ENCODE data around the gene KRTAP13-2. TPM values are rescaled to one million over a fixed set of nuclear protein-coding genes. Genes with fewer than 3 reads are reported as not detected.

KRTAP13-2 gene
- total RNA-seq, 2 experiments from 2014 or later, result not detected

Small RNA genes within 50 kb of the gene (microRNA-seq; reads per million reads assigned to microRNA genes)
- not detected for gene MIR4327 (ENCODE audit: borderline replicate concordance)

Other genes starting within 250 kb of the KRTAP13-2 start
- not detected for gene CLDN17, start 205.5 kb downstream of the KRTAP13-2 start, total RNA-seq
- not detected for gene CLDN8, start 156.2 kb downstream of the KRTAP13-2 start, total RNA-seq
- gene KRTAP24-1, start 89.3 kb downstream of the KRTAP13-2 start, total RNA-seq, result not detected
- gene KRTAP25-1, start 82.8 kb downstream of the KRTAP13-2 start, total RNA-seq, result not detected
- gene KRTAP26-1, start 52.0 kb downstream of the KRTAP13-2 start, total RNA-seq, result not detected
- gene KRTAP27-1, start 34.6 kb downstream of the KRTAP13-2 start, total RNA-seq, result not detected
- gene KRTAP23-1, start 23.7 kb downstream of the KRTAP13-2 start, total RNA-seq, result not detected
- gene KRTAP13-1, start 23.8 kb upstream of the KRTAP13-2 start, total RNA-seq, result not detected
- not detected for gene KRTAP13-3, start 53.7 kb upstream of the KRTAP13-2 start, total RNA-seq
- gene KRTAP13-4, start 57.9 kb upstream of the KRTAP13-2 start, total RNA-seq, result not detected
- gene KRTAP15-1, start 68.0 kb upstream of the KRTAP13-2 start, total RNA-seq, result not detected
- gene KRTAP19-1, start 108.1 kb upstream of the KRTAP13-2 start, total RNA-seq, result not detected
- not detected for gene KRTAP19-2, start 115.2 kb upstream of the KRTAP13-2 start, total RNA-seq
- gene KRTAP19-3, start 119.7 kb upstream of the KRTAP13-2 start, total RNA-seq, result not detected
- gene KRTAP19-4, start 124.9 kb upstream of the KRTAP13-2 start, total RNA-seq, result not detected
- not detected for gene KRTAP19-5, start 129.9 kb upstream of the KRTAP13-2 start, total RNA-seq
- not detected for gene KRTAP19-6, start 169.6 kb upstream of the KRTAP13-2 start, total RNA-seq
- gene KRTAP19-7, start 189.0 kb upstream of the KRTAP13-2 start, total RNA-seq, result not detected
- gene KRTAP22-2, start 218.1 kb upstream of the KRTAP13-2 start, total RNA-seq, result not detected
- not detected for gene KRTAP6-3, start 220.2 kb upstream of the KRTAP13-2 start, total RNA-seq
- gene KRTAP6-2, start 226.6 kb upstream of the KRTAP13-2 start, total RNA-seq, result not detected
- not detected for gene KRTAP22-1, start 228.8 kb upstream of the KRTAP13-2 start, total RNA-seq
- not detected for gene KRTAP6-1, start 241.7 kb upstream of the KRTAP13-2 start, total RNA-seq
- not detected for gene KRTAP20-1, start 244.2 kb upstream of the KRTAP13-2 start, total RNA-seq
- not detected for gene KRTAP20-4, start 248.4 kb upstream of the KRTAP13-2 start, total RNA-seq